ENCODE measurements around the gene ACCS. TPM values are rescaled to one million over a fixed set of nuclear protein-coding genes. Genes with fewer than 3 reads are reported as not detected.
A peak's percentile ranks its signal among the peaks of the same experiment; 100 is the strongest.

Gene ACCS
- total RNA-seq, 2 donors from 2014 or later: 9.2 to 20.0 TPM

DNA sequence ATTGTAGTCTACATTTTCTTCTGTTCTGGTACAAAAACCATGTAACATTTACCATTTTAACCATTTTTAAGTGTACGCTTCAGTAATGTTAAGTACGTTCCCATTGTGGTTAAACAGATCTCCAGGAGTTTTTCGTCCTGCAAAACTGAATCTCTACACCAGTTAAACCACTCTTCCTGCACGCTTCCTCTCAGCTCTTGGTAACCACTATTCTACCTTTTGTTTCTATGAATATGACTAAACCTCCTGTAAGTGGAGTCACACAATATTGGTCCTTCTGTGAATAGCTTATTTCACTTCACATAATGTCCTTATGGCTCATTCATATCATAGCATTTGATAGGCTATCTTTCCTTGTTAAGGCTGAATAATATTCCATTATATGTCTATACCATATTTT is 22.3 kb downstream of the ACCS start:
- no peak for DNase-seq
- Histone ChIP-seq H3K4me3 (no peak overlapping the region), H3K4me1 (no peaks in the 10 kb centered on the region), H3K9me3 (no peaks in the 10 kb centered on the region), H3K27ac (no peak overlapping the region), H3K27me3 (no peaks in the 10 kb centered on the region), H3K9ac (ENCODE audit: low read depth in 2 of 2, low read length in 2 of 2) (no peak overlapping the region), H3K36me3 (no peaks in the 10 kb centered on the region)
- TF ChIP-seq, protein P1, sequence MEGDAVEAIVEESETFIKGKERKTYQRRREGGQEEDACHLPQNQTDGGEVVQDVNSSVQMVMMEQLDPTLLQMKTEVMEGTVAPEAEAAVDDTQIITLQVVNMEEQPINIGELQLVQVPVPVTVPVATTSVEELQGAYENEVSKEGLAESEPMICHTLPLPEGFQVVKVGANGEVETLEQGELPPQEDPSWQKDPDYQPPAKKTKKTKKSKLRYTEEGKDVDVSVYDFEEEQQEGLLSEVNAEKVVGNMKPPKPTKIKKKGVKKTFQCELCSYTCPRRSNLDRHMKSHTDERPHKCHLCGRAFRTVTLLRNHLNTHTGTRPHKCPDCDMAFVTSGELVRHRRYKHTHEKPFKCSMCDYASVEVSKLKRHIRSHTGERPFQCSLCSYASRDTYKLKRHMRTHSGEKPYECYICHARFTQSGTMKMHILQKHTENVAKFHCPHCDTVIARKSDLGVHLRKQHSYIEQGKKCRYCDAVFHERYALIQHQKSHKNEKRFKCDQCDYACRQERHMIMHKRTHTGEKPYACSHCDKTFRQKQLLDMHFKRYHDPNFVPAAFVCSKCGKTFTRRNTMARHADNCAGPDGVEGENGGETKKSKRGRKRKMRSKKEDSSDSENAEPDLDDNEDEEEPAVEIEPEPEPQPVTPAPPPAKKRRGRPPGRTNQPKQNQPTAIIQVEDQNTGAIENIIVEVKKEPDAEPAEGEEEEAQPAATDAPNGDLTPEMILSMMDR (IDR thresholded peaks at IDR 0.05): no peak
- intact Hi-C loops (cut with DNase I): no loop called here

DNA sequence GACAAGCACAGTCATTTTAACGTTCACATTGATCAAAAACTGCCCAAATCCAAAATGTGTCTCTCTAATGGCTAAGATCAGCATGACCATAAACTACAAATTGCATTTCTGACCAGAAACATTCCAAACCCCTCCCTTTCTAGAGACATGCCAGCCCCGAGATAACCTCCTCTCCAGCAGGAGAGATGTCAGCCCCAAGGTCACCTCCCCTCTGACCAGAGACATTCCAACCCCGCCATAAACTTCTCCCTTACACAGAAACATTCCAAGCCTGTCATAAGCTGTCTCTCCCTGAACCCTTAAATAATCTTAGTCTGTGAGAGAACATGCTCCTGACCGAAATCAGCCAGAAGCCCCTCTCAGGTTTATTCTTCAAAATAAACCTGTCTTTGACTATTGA is 22.8 kb downstream of the ACCS start:
- no peaks in the 10 kb centered on the region for H3K9me3 ChIP-seq
- no peak for DNase-seq
- H3K4me3 ChIP-seq: no peak overlapping the region
- TF ChIP-seq, protein P1 (IDR thresholded peaks at IDR 0.05): no peak
- no peaks in the 10 kb centered on the region for H3K36me3 ChIP-seq
- no peak overlapping the region for H3K27ac ChIP-seq
- H3K27me3 ChIP-seq: no peaks in the 10 kb centered on the region
- intact Hi-C loops (cut with DNase I): no loop called here
- H3K4me1 ChIP-seq: no peaks in the 10 kb centered on the region
- H3K9ac ChIP-seq (ENCODE audit: low read depth in 2 of 2, low read length in 2 of 2): no peak overlapping the region

DNA sequence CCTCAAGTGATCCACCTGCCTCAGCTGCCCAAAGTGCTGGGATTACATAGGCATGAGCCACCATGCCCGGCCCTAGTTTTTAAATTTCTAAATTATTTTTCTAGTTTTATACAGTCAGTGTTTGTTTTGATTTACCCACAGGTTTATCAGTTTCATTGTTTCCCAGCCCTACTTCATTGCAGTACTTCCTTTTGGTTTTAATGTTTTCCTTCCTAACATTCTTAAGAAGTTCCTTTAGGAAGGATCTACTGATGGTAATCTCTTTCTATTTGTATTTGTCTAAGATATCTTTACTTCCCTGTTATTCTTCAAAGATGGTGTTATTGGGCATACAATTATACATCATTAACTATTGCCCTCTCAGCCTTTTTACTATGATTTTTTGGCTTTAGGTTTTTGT is 24.5 kb downstream of the ACCS start:
- Histone ChIP-seq H3K9me3 (no peaks in the 10 kb centered on the region), H3K27ac (no peak overlapping the region), H3K36me3 (no peaks in the 10 kb centered on the region), H3K4me3 (no peak overlapping the region), H3K9ac (ENCODE audit: low read depth in 2 of 2, low read length in 2 of 2) (no peak overlapping the region), H3K27me3 (no peaks in the 10 kb centered on the region), H3K4me1 (peaks cover 7% of the 10 kb centered on the region)
- intact Hi-C loops (cut with DNase I): loop anchor here (5.0 kb wide), 1 partner anchor 447 kb away; no protein-coding TSS in a partner anchor
- TF ChIP-seq, protein P1 (IDR thresholded peaks at IDR 0.05): no peak
- DNase-seq: no peak

DNA sequence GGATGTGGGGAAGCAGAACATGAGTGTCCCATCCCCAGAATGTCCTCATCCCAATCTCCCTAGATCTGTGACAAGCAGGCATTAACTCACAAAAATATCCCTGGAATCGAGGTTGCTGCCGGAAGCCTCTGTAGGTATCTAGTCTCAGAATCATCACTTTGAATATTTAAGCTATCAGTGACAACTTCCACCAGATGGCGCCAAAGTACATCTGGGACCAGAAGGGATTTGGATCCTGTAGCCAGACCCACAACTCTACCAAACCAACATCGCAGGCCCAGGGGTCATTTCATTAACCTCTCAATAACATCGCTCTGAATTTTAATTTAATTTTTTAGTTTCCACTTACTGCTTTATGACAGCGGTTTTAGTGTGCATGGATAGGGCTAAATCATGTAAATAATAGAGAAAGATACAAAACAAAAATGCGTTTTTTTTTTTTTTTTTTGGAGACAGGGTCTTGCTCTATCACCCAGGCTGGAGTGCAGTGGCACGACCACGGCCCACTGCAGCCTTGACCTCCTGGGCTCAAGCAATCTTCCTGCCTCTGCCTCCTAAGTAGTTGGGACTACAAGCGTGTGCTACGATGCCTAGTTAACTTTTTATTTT is 28.3 kb downstream of the ACCS start:
- peaks cover 7% of the 10 kb centered on the region for H3K4me1 ChIP-seq
- no peak overlapping the region for H3K27ac ChIP-seq
- no peaks in the 10 kb centered on the region for H3K36me3 ChIP-seq
- H3K9ac ChIP-seq (ENCODE audit: low read depth in 2 of 2, low read length in 2 of 2): no peak overlapping the region
- TF ChIP-seq, protein P1 (IDR thresholded peaks at IDR 0.05): peak; percentile 77
- no peak overlapping the region for H3K4me3 ChIP-seq
- H3K27me3 ChIP-seq: no peaks in the 10 kb centered on the region
- H3K9me3 ChIP-seq: no peaks in the 10 kb centered on the region
- peak; percentile 89 for DNase-seq
- intact Hi-C loops (cut with DNase I): loop anchor here (5.0 kb wide), 1 partner anchor 443 kb away; no protein-coding TSS in a partner anchor

DNA sequence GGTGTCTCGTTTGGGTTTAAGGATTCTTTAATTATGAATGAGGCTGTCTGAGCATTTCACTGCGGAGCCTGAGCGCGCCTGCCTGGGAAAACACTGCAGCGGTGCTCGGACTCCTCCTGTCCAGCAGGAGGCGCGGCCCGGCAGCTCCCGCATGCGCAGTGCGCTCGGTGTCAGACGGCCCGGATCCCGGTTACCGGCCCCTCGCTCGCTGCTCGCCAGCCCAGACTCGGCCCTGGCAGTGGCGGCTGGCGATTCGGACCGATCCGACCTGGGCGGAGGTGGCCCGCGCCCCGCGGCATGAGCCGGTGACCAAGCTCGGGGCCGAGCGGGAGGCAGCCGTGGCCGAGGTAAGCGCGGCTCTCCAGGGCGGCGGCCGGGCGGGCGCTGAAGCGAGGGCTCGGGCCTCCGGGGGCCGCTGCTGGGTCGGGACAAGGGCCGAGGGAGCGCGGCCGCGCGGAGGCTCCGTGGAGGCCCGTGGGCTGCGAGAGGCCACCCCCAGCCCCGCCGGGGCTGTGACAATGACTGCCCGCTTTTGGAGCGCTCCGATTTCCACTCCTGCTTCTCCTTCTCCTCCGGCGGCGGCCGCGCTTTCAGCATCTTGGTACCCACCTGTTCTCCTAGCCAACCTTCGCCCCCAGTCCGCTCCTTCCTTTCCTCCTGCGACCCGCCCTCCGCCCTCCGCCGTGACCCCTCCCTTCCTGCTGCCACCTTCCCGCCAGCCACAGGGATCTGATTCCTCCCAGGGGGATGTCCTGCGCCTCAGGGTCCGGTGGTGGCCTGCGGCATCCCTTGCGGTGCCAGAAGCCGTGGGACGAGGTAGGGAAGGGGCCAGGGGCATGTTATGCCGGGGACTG is 29.7 kb downstream of the ACCS start, which contains the start of gene EXT2:
TSS of gene EXT2 (plus strand) at position 173 of the 854 bp plus-strand sequence. CDS start 12,035 bp downstream, outside the sequence.
- Histone ChIP-seq H3K9ac (ENCODE audit: low read depth in 2 of 2, low read length in 2 of 2) (peak within 1 kb of the TSS; percentile 78 to 84), H3K27me3 (no peaks in the 10 kb centered on the region), H3K27ac (peak within 1 kb of the TSS; percentile 82), H3K36me3 (no peaks in the 10 kb centered on the region), H3K4me3 (peak within 1 kb of the TSS; percentile 98), H3K4me1 (peaks cover 7% of the 10 kb centered on the region), H3K9me3 (no peaks in the 10 kb centered on the region)
- intact Hi-C loops (cut with DNase I): no loop called here
- peak; percentile 89 for DNase-seq
- TF ChIP-seq, protein P1 (IDR thresholded peaks at IDR 0.05): peak; percentile 94

Data from colonic mucosa (tissue), 4 donors.